NCI-H82 treated with DMSO at 0.1 percent for 48 hours (cell line): ENCODE data around the gene HJURP.

ENCODE experiments used
- DNase-seq: peaks from one replicate; lab custom pipeline; 2025; ENCODE audit not compliant: unreplicated experiment; lab: John Stamatoyannopoulos, UW

Gene HJURP

GRCh38 chr2:233831011-233831721, 23.2 kb downstream of the HJURP start:
- no peak for DNase-seq

- DNase-seq, result no peak
Measured at GRCh38 chr2:233830111-233830802, 24.1 kb downstream of the HJURP start.

- DNase-seq, result no peak
Measured at GRCh38 chr2:233829193-233830110, 24.9 kb downstream of the HJURP start.

GRCh38 chr2:233828546-233829192, 25.7 kb downstream of the HJURP start:
- DNase-seq, result no peak

- no peak for DNase-seq
Measured at GRCh38 chr2:233824373-233824772, 30.0 kb downstream of the HJURP start.

GRCh38 chr2:233823731-233824121, 30.6 kb downstream of the HJURP start:
- DNase-seq, result no peak

GRCh38 chr2:233822781-233823730, 31.3 kb downstream of the HJURP start:
- no peak for DNase-seq

GRCh38 chr2:233822101-233822771, 32.1 kb downstream of the HJURP start:
- no peak for DNase-seq

- no peak for DNase-seq
Measured at GRCh38 chr2:233821709-233822100, 32.6 kb downstream of the HJURP start.

- no peak for DNase-seq
Measured at GRCh38 chr2:233821196-233821595, 33.1 kb downstream of the HJURP start.

- DNase-seq, result no peak
Measured at GRCh38 chr2:233820774-233821105, 33.6 kb downstream of the HJURP start.

GRCh38 chr2:233819884-233820773, 34.2 kb downstream of the HJURP start:
- DNase-seq, result no peak

GRCh38 chr2:233818639-233819621, 35.4 kb downstream of the HJURP start:
- no peak for DNase-seq

GRCh38 chr2:233817995-233818638, 36.2 kb downstream of the HJURP start:
- DNase-seq, result no peak

GRCh38 chr2:233817361-233817911, 36.9 kb downstream of the HJURP start:
- no peak for DNase-seq

GRCh38 chr2:233816771-233817170, 37.6 kb downstream of the HJURP start:
- DNase-seq, result no peak

GRCh38 chr2:233816334-233816733, 38.0 kb downstream of the HJURP start:
- DNase-seq, result peak; percentile 13
